ENCODE measurements around the gene TMEM225. TPM values are rescaled to one million over a fixed set of nuclear protein-coding genes. Genes with fewer than 3 reads are reported as not detected.

Gene TMEM225
- total and polyA plus RNA-seq, 2 donors (not counting 3 experiments of a cell fraction or from before 2014, with no cell fraction given), result not detected

- Histone ChIP-seq H3K4me1 (ENCODE audit: control insufficient read depth, extremely low read depth, insufficient read depth, low read length) (peaks cover 10% of the 10 kb centered on the region), H4K20me1 (replicated peaks; ENCODE audit: control insufficient read depth, extremely low read depth, insufficient read depth, low read length) (no peaks in the 10 kb centered on the region), H3K4me2 (ENCODE audit: insufficient read depth, low read length) (no peak overlapping the region), H3K9ac (replicated peaks; ENCODE audit: extremely low read depth, insufficient read depth, low read length) (no peak overlapping the region), H3K9me1 (replicated peaks; ENCODE audit: control insufficient read depth, extremely low read depth, insufficient read depth, low read length) (no peaks in the 10 kb centered on the region), H2AFZ (ENCODE audit: low read depth, low read length) (no peak overlapping the region), H3K79me2 (ENCODE audit: control insufficient read depth, insufficient read depth, low read length) (no peaks in the 10 kb centered on the region), H3K9me3 (replicated peaks; ENCODE audit: control insufficient read depth, insufficient read depth, low read length) (no peaks in the 10 kb centered on the region), H3K36me3 (ENCODE audit: control insufficient read depth in 2 of 2, extremely low read depth in 1 of 2, insufficient read depth in 2 of 2, low read length in 2 of 2) (no peaks in the 10 kb centered on the region), H3K27me3 (ENCODE audit: control insufficient read depth in 2 of 2, insufficient read depth in 2 of 2, low read length in 2 of 2) (no peaks in the 10 kb centered on the region), H3K27ac (ENCODE audit: insufficient read depth, low read depth, low read length) (no peak overlapping the region), H3K4me3 (replicated peaks in 1 of 3; ENCODE audit: insufficient read depth in 1 of 3, low read depth in 1 of 3, low read length in 3 of 3) (no peak overlapping the region)
- ChIA-PET CTCF (interaction anchor here (0.8 kb wide), 1 partner anchor 113 kb away, joined by 3 read pairs; no protein-coding TSS in a partner anchor), POLR2A (no interaction called here)
- no peak for TF ChIP-seq POLR2AphosphoS5 (IDR thresholded peaks at IDR 0.05; ENCODE audit: insufficient read depth, low read depth, low read length)
- no peak for TF ChIP-seq GATA2 (IDR thresholded peaks at IDR 0.05; ENCODE audit: insufficient read depth, insufficient read length, low read depth, low read length)
- TF ChIP-seq FOS (IDR thresholded peaks at IDR 0.05; ENCODE audit: borderline replicate concordance, insufficient read depth, low read length), result no peak
- no peak for TF ChIP-seq JUN (IDR thresholded peaks at IDR 0.05; ENCODE audit: borderline replicate concordance, insufficient read depth, insufficient read length, low read depth)
- no peak for TF ChIP-seq MYC (IDR thresholded peaks at IDR 0.05; ENCODE audit: low read depth, low read length)
- no peak for TF ChIP-seq CTCF (IDR thresholded peaks at IDR 0.05; ENCODE audit: extremely low read depth in 1 of 2, insufficient read depth in 1 of 2, low read depth in 1 of 2, low read length in 2 of 2)
- TF ChIP-seq EZH2 (IDR thresholded peaks at IDR 0.05; ENCODE audit: borderline replicate concordance, low read depth, low read length, severe bottlenecking), result no peak
- no peak for TF ChIP-seq POLR2A (IDR thresholded peaks at IDR 0.05; ENCODE audit: low read depth, low read length)
- no peak for TF ChIP-seq MAX (IDR thresholded peaks at IDR 0.05; ENCODE audit: insufficient read depth, insufficient read length)
- BruUV-seq (replicated peaks), result no TSS peak
- intact Hi-C loops (cut with micrococcal nuclease) (no loop called here), dilution Hi-C loops (cut with MboI; ENCODE audit: extremely low pct_ligation_motif_present, low sequenced_read_pairs) (no loop called here)
- no peak for DNase-seq (ENCODE audit: low read depth, low spot score)
- FAIRE-seq, result no peak
Measured at GRCh38 chr11:123839131-123839530, 46.3 kb downstream of the TMEM225 start.

Measured in endothelial cell of umbilical vein (primary cell).